ENCODE data around the gene ARHGAP32. TPM values are rescaled to one million over a fixed set of nuclear protein-coding genes. Genes with fewer than 3 reads are reported as not detected.

ARHGAP32 gene
- total RNA-seq, 1 donor from 2014 or later, result 15.2 TPM

DNA sequence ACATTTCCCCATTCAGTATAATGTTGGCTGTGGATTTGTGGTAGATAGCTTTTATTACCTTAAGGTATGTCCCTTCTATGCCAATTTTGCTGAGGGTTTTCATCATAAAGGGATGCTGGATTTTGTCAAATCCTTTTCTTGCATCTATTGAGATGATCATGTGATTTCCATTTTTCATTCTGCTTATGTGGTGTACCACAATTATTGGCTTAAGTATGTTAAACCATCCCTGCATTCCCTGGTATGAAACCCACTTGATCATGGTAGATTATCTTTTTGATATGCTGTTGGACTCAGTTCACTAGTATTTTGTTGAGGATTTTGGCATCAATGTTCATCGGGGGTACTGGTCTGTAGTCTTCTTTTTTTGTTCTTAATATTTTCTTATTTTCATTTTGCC is 44.7 kb upstream of the ARHGAP32 start:
- Mint-ChIP-seq H3K9me3 (ENCODE audit: unreplicated experiment) (peaks cover 16% of the 10 kb centered on the region), H3K27ac (ENCODE audit: unreplicated experiment) (no peak overlapping the region), H3K4me3 (ENCODE audit: unreplicated experiment) (no peak overlapping the region), H3K36me3 (ENCODE audit: unreplicated experiment) (peaks cover 8% of the 10 kb centered on the region), H3K4me1 (ENCODE audit: unreplicated experiment) (no peaks in the 10 kb centered on the region), H3K27me3 (ENCODE audit: unreplicated experiment) (no peaks in the 10 kb centered on the region)
- TF ChIP-seq, protein P1, sequence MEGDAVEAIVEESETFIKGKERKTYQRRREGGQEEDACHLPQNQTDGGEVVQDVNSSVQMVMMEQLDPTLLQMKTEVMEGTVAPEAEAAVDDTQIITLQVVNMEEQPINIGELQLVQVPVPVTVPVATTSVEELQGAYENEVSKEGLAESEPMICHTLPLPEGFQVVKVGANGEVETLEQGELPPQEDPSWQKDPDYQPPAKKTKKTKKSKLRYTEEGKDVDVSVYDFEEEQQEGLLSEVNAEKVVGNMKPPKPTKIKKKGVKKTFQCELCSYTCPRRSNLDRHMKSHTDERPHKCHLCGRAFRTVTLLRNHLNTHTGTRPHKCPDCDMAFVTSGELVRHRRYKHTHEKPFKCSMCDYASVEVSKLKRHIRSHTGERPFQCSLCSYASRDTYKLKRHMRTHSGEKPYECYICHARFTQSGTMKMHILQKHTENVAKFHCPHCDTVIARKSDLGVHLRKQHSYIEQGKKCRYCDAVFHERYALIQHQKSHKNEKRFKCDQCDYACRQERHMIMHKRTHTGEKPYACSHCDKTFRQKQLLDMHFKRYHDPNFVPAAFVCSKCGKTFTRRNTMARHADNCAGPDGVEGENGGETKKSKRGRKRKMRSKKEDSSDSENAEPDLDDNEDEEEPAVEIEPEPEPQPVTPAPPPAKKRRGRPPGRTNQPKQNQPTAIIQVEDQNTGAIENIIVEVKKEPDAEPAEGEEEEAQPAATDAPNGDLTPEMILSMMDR (IDR thresholded peaks at IDR 0.05), result no peak
- no peak for DNase-seq (ENCODE audit: extremely low spot score, unreplicated experiment)

DNA sequence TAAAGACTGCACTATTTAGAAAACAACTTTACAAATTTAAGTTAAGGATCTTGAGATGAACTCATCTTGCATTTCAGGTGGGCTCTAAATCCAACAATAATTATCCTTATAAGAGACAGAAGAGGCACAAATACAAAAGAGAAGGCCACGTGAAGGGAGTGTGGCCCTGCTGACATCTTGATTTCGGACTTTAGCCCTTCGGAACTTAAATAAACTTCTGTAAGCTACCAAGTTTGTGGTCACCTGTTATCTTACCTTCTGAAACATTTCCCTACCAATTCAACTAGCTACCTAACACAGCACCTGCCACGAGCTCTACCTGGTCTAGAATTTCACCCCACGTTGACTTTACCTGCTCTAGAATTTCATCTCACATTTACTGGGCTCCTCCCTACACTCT is 42.9 kb upstream of the ARHGAP32 start:
- Mint-ChIP-seq H3K9me3 (ENCODE audit: unreplicated experiment) (peaks cover 16% of the 10 kb centered on the region), H3K27me3 (ENCODE audit: unreplicated experiment) (no peaks in the 10 kb centered on the region), H3K36me3 (ENCODE audit: unreplicated experiment) (peaks cover 8% of the 10 kb centered on the region), H3K4me3 (ENCODE audit: unreplicated experiment) (no peak overlapping the region), H3K27ac (ENCODE audit: unreplicated experiment) (no peak overlapping the region), H3K4me1 (ENCODE audit: unreplicated experiment) (no peaks in the 10 kb centered on the region)
- TF ChIP-seq, protein P1 (IDR thresholded peaks at IDR 0.05), result no peak
- DNase-seq (ENCODE audit: extremely low spot score, unreplicated experiment), result no peak

DNA sequence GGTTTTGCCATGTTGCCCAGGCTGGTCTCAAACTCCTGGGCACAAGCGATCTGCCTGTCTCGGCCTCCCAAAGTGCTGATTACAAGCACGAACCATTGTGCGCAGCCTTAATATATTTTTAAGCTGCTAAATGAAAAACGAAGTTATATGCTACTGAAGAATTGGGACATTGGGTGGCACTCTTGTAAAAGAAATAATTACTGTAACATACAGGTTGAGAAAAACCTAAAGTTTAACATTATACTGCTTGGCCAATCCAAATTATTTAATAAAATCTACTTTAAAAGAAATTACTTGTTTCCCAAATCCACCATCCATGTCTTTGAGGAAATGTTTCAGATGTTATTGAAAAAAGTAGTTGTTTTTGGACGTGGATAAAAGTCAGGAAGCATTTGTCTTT is 37.9 kb upstream of the ARHGAP32 start:
- H3K4me3 Mint-ChIP-seq (ENCODE audit: unreplicated experiment), result no peak overlapping the region
- DNase-seq (ENCODE audit: extremely low spot score, unreplicated experiment), result no peak

DNA sequence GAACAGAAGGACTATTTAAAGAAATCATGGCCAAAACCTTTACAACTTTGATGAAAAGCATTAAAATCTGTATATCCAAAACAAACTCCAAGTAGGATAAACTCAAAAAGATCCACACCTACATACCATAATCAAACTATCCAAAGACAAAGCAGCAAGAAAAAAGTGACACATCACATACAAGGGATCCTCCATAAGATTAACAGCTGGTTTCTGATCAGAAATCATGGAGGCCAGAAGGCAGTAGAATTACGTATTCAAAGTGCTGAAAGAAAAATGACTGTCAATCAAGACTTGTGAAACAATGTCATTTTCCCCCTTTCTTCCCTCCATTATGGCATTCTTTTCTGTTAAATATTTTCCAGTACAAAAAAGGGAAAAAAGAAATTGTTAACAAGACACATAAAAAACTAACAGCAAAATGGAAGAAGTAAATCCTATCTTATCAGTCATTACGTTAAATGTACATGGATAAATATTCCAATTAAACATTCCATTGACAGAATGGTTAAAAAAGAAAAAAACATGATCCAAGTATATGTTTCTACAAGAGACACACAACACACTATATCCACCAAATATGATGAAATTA is 34.2 kb upstream of the ARHGAP32 start:
- Mint-ChIP-seq H3K27ac (ENCODE audit: unreplicated experiment) (no peak overlapping the region), H3K36me3 (ENCODE audit: unreplicated experiment) (peaks cover 21% of the 10 kb centered on the region), H3K4me1 (ENCODE audit: unreplicated experiment) (peaks cover 7% of the 10 kb centered on the region), H3K9me3 (ENCODE audit: unreplicated experiment) (peaks cover 30% of the 10 kb centered on the region), H3K27me3 (ENCODE audit: unreplicated experiment) (no peaks in the 10 kb centered on the region), H3K4me3 (ENCODE audit: unreplicated experiment) (no peak overlapping the region)
- DNase-seq (ENCODE audit: extremely low spot score, unreplicated experiment), result no peak
- TF ChIP-seq, protein P1 (IDR thresholded peaks at IDR 0.05), result no peak

More for the DNA sequence above, 37.9 kb upstream of the ARHGAP32 start:
- TF ChIP-seq, protein P1 (IDR thresholded peaks at IDR 0.05), result peak; percentile 26
- H3K27me3 Mint-ChIP-seq (ENCODE audit: unreplicated experiment), result no peaks in the 10 kb centered on the region
- no peaks in the 10 kb centered on the region for H3K4me1 Mint-ChIP-seq (ENCODE audit: unreplicated experiment)
- peaks cover 30% of the 10 kb centered on the region for H3K9me3 Mint-ChIP-seq (ENCODE audit: unreplicated experiment)
- no peak overlapping the region for H3K27ac Mint-ChIP-seq (ENCODE audit: unreplicated experiment)
- peaks cover 21% of the 10 kb centered on the region for H3K36me3 Mint-ChIP-seq (ENCODE audit: unreplicated experiment)

DNA sequence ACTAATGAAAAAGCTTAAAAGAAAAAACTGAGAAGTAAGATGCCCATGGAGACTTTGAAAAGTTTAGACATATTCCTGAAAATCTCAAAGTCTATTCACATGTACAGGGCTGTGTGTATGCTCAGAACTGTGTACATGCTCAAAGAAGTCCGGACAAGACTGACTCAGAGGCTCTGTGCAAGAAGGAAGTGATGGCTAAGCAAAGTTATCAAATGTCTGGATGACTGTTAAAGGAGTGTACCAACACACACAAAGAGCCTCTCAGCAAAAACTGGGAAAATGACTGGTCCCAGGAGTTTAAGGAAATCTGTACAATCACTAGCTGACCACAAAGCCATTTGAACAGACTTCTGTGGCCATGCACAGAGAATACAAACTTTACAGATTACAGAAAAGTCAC is 33.1 kb upstream of the ARHGAP32 start:
- DNase-seq (ENCODE audit: extremely low spot score, unreplicated experiment), result no peak

More for the DNA sequence above, 33.1 kb upstream of the ARHGAP32 start:
- peaks cover 21% of the 10 kb centered on the region for H3K36me3 Mint-ChIP-seq (ENCODE audit: unreplicated experiment)
- TF ChIP-seq, protein P1 (IDR thresholded peaks at IDR 0.05), result no peak
- H3K27me3 Mint-ChIP-seq (ENCODE audit: unreplicated experiment), result no peaks in the 10 kb centered on the region
- H3K4me3 Mint-ChIP-seq (ENCODE audit: unreplicated experiment), result no peak overlapping the region
- peaks cover 7% of the 10 kb centered on the region for H3K4me1 Mint-ChIP-seq (ENCODE audit: unreplicated experiment)
- H3K9me3 Mint-ChIP-seq (ENCODE audit: unreplicated experiment), result peaks cover 30% of the 10 kb centered on the region
- H3K27ac Mint-ChIP-seq (ENCODE audit: unreplicated experiment), result no peak overlapping the region

All from osteocyte (in vitro differentiated cells).